ENCODE measurements around the gene NRP2.

Gene NRP2

DNA sequence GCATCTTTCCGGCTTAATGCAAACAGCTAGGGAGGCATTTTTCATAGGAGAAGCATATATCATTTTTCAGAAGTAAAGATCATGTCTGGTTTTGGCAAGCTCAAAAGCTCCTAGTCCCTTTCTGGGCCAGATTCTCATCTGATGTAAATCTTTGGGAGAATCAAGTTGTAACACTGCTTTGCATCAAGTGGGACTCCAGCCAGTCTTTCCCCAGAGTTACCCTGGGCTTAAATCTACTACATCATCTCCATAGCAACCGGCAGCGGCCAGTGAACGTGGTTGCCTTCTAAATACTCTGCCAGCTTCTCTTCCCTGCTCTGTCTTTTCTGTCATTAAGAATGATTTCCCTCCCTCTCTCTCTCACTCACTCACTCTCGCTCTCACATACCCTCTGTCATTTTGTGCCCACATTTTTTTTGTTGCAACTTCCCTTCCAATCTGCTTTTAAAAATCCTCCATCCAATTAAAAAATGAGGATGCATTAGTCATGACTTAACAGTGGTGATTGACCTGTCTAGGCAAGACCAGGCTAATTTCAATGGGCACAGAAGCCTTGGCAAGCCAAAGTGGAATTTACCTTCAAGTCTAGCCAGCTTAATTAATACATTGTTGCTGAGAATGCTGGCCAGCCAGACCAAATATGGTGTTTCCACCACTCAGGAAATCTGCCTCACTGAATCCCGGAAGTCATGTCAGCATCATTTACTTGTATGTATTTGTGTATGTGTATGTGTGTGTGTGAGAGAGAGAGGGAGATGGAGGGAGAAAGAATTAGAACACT lies 93.0 kb downstream of the NRP2 start:
- DNase-seq (ENCODE audit: low read depth in 3 of 3): no peak

DNA sequence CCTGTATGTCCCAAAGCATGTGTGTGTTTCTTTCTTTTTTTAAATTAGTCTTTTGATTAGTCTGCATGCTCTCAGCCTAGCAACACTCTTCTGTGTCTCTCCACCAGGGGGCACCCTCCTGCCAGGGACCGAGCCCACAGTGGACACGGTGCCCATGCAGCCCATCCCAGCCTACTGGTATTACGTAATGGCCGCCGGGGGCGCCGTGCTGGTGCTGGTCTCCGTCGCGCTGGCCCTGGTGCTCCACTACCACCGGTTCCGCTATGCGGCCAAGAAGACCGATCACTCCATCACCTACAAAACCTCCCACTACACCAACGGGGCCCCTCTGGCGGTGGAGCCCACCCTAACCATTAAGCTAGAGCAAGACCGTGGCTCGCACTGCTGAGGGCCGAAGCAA lies 93.8 kb downstream of the NRP2 start:
- peak; percentile 9 to 27 (median 22) for DNase-seq (ENCODE audit: low read depth in 3 of 3)

DNA sequence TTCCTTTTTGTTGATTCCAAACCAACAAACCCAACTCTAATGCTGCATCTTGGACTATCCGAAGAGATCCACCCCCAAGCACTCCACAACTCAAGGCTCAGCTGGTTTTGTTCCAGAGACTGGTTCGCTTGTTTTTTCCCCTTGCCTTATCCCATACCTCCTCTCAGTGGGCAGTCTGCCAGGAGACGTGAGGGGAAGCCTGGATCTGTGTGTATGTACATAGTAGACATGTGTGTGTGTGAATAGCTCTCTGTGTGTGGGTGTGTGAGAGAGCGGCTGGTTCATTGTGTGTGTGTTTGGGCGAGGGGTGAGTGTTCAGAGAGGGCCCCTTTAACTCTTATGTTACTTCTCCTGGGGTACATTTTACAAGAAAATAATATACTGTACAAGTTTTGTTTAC lies 94.4 kb downstream of the NRP2 start:
- no peak for DNase-seq (ENCODE audit: low read depth in 3 of 3)

DNA sequence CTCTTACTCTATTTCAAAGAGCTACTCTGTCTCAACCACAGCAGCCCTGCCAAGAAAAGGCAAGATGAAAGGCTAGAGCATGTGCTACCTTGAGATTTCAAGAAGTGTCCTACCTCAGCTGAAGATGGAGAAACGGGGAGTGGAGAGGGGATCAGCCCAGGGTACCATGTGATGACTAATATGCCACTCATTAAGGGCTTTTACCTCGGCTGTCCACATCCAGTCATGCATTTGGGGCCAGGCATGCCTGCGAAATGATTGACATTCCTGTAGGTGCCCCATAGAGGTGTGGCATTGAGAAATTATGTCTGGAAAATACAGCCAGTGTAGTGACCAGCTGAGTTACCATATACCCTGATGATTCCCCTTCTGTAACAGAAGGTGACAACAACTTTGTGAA lies 96.1 kb downstream of the NRP2 start:
- no peak for DNase-seq (ENCODE audit: low read depth in 3 of 3)

DNA sequence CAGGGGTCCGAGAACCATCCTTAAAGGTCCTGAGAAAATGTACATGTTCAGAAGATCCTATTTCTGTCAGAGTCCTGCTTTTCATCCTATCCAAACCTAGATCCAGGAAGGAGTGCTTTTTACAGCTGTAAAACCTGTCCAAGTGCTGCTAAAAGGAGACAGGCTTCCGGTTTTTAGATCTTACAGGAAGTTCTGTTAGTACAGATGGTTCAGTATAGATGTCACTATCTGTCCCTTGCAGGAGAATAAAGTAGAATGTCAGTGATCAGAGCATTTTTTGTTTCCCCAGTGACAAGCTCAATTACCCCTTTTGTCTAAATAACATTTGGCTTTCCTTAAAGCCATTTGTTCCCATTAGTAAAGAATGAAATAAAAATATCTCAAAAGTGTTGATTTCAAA lies 98.3 kb downstream of the NRP2 start:
- no peak for DNase-seq (ENCODE audit: low read depth in 3 of 3)

DNA sequence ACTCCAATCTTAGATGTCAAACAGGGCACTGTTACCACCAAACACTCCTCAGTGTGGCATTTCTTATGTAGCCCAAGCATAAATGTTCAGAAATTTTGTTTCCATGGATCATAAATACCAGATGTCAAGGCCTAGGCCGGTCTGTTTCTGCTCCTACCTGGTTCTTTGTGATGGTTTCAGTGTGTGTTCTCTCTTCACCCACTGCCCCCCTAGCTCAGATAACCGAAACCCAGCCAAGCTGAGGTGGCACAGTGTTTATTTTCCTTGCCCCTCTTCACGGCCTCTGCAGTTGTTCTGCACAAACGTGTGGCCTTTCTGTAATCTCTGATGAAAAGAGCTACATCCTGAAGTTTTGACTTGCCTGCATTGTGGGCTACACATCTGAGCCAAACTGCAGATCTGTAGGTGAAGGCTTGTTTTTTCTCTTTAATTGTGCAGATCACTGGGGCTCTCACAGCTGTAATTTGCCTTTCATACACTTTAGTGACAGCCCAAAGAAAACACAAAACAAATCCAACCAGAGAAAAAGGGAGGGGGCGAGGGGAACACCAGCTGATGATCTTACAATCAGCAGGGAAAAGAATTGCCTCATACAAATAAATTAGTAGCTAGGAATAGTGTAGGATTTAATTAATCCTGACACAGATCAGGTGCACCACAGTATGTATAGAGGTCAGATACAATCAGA lies 99.1 kb downstream of the NRP2 start:
- no peak for DNase-seq (ENCODE audit: low read depth in 3 of 3)

DNA sequence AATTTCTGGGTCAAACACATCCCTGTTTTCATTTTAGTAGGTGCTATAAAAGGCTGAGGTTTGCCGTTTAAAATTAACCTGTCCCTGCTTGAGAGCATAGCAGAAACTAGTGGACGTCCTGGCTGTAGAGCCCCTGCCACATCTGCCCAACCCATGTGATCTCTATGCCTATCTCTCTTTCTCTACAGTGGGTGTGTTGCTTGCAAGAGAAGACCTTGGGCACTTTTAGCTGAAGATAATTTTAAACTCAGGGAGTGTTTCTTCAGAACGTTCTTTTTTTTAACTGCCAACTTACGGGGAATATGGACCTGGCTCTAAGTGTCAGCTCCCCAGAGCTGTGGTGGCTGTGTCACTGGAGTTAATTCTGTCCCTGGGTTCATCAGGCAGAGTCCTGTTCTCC lies 100.6 kb downstream of the NRP2 start:
- DNase-seq (ENCODE audit: low read depth in 3 of 3): no peak

DNA sequence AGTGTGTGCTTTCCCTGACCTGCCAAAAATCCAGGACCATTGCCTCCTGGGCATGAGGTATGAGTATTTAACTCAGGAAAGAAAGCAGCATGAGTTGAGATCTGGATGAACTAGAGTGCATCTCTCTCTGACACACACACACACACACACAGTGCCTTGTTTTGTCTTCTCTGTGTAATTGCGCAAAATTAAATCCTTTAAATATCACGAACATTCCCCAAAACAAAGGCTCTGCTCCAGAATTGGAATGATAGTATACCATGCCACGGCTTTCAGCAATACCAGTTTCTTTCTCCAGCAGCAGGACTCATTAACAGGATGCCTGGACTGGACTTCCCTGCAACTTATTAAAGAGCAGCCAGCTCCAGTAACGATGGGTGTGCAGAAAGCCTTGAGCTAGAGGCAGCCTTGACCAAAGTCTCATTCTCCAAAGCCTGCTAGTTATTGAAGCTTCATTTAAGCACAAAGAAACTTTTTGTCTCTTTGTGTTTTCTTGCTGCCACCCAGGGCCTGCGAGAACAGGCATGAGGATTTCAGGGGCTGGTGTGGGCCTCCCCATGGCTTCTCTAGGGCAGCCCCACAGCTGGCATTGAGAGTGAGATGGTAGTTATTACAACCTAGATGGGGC lies 101.7 kb downstream of the NRP2 start:
- no peak for DNase-seq (ENCODE audit: low read depth in 3 of 3)

DNA sequence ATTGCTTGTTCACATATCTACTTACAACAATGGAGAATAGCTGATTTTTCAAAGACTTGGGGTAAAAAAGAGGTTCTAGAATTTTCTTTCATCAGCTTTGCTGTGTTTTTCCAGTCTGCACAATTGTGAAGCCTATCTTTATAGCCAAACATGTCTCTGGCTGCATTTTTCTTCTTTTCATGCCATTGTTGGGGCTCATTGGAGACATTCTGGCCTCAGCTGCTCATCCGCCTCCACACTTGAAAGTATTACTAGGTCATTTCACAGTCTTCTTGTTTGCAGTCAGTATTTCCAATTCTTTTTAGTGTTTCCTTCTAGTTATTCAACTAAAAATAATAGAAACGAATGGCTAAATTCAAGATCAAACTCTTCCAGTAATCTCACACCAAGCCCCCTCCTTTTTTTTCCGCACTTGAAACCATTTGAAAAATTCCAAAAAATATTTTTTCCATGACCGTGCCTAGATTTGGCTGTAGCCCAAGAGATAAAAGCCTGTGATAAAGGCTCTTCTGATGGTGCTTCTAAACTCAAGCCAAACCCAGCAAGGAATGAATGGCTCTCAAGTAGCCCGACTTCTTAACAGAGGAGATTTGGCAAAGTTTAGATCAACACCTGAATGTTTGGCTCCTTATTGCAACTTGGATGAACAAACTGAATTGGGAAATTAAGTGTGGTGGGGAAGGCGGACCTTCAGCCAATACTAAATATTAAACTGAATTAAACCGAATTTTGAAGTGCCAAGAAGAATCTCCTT lies 103.4 kb downstream of the NRP2 start:
- no peak for DNase-seq (ENCODE audit: low read depth in 3 of 3)

DNA sequence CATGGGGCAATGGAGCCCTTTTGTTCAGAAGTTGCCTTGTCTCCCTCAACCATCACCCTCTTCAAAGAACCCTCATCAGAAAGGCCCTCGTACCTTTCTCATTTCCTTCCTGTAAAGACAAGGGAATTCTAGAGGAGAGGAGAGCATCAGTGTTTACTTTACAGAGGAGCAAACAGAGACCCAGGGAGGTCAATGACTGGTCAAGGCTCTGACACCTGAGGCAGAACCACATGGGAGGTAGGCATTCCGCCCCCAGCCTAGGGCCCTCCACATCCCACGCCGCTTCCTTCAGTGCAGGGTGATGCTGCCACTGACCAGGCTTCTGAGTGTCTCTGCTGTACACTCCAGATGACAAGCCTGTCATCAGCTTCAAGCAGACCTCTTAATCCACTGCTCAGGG lies 104.7 kb downstream of the NRP2 start:
- DNase-seq (ENCODE audit: low read depth in 3 of 3): no peak

DNA sequence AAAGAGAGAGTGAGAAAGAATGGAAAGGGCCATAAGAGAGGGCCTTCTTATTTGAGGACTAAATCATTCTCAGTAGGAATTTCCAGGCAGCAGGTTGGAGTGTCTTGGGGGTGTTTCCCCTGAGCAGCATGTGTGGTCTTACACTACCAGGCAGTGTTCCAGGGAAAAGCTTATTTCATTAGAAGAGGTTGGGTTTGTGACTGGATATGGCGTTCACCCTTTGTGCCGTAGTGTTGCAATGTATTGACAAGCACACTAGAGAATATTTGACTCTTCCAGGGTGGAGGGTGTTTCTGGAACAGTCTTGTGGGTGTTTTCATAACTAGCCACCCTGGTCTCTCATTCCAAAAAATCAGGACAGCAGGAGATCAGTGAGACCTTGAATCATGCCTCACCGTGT lies 105.5 kb downstream of the NRP2 start:
- no peak for DNase-seq (ENCODE audit: low read depth in 3 of 3)

DNA sequence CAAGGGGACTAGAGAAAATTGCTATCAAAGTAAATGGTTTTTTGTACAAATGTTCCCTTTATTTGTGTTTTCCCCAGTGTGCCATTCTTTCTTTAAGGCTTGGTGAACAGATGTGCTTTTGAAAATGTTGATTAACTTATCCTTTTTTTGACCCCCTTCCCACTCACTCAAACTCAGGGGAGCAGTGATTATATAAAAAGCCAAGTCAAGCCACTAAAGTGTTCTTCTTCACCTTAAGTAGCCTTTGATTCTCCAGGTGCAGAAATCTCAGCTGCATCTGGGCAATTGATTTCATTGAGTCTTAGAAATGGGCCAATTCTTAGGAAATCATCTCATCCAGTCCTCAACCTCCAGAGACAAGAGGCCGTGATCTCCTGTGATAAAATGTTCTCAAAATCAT lies 107.6 kb downstream of the NRP2 start:
- DNase-seq (ENCODE audit: low read depth in 3 of 3): no peak

DNA sequence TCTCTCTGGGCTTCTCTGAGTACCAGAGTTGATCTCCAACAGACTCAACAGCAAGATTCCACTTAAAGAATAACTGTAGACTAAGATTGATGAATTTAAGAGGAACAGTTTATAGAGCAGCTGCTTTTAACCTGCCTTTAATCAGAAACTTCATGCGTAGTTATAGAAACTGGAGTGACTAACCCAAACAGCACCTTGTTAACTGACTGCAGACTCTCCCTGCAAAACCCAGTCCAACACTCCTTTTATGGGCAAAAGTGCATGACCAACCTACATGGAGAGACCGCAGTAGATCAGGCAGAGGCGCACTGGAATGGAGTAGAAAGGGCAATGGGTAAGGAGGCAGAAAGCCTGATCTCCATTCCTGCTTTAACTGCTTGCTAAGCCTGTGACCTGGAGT lies 110.6 kb downstream of the NRP2 start:
- no peak for DNase-seq (ENCODE audit: low read depth in 3 of 3)

DNA sequence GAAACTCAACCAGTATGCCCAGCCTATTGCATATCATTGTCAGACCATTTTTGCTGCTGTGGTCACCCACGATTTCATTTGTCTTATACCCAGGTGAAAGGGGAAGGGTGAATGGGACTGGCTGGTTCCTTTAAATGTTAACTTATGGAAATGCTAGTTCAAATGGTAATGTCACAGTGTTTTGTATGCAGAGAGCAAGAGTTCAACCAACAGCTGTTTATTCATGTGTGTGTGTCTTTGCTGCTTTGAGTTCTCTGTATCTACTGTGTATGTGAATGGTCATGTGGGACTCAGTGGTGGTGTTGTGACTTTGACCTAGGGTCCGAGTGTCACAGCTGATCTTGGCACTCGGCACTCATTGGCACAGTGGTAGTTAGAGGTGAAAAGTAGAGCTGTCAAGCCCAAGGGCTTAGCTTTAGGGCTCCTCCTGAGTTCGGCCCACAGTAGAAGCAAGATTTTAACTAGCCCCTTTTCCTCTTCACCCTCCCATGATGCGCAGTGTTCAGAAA lies 114.6 kb downstream of the NRP2 start:
- no peak for DNase-seq (ENCODE audit: low read depth in 3 of 3)

DNA sequence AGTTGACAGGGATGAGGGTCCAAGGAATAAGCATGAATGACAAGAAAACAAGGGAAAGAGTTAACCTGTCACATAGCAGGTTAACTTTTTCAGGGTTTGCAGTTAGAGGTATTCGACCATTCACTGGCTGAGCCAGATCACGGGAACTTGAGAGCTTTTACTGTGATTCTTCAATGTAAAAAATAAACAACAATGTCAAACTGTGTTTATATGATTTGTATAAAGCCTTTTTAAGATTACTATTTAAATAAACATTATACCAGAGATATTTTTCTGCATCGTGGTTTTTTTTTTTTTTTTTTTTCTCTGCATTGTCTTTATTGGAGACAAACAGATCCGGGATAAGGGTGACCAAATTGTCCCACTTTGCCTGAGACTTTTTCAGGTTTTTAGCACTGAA lies 115.6 kb downstream of the NRP2 start:
- DNase-seq (ENCODE audit: low read depth in 3 of 3): no peak

DNA sequence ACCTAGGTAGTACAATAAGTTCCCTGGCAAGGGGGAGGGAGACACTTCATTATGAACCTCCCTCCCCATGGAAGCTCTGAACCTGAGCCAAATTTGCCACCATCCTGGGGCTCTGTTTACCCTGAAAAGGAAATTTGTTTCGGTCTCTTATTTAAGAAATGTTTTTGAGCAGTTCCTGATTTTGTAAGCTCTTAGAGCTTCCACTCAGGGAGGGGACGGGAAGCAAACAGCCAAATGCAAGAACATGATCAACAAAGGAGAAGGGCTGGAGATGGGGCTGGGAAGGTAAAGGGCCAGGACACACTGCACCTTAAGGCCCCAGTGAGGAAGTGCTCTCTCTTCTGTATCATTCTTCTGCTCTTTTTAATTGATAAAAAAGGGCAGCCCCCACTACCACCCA lies 117.9 kb downstream of the NRP2 start:
- DNase-seq (ENCODE audit: low read depth in 3 of 3): no peak

DNA sequence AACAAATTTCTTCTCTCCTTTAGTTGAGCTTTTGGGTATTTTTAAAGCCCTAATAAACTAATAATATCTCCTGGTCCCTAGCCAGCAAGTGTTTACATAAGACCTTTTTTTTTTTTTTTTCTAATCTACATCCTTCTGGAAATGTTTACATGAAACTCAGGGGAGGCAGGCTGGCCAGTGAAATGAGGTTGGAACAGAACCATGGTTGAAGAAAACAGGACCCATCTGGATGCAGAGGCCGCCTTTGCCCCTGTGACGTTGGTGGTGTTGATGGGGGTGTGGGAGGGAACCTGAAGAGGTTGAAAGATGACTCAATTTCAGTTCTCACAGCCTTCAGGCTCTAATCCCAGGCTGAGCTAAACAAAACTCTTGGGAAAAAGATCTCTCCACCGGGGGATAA lies 118.5 kb downstream of the NRP2 start:
- no peak for DNase-seq (ENCODE audit: low read depth in 3 of 3)

DNA sequence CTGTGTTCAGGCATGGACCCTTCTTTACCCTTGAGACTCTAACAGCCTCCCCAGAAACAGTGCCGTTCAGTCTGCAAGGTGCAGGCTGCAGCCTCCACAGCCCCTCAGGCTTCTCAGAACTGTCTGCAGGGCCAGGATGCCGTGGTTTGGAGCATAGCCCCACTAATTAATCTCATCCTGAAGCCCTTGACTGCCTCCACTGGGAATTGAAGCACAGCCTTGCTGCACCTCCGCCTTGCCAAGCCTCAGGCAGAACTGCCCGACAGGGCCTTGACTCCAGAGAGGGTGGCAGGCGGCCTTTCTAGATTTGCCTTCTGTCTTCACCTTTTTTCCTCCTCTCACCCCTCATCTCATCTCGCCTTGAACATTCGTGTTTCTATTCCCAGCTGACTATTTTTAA lies 119.8 kb downstream of the NRP2 start:
- DNase-seq (ENCODE audit: low read depth in 3 of 3): no peak

DNA sequence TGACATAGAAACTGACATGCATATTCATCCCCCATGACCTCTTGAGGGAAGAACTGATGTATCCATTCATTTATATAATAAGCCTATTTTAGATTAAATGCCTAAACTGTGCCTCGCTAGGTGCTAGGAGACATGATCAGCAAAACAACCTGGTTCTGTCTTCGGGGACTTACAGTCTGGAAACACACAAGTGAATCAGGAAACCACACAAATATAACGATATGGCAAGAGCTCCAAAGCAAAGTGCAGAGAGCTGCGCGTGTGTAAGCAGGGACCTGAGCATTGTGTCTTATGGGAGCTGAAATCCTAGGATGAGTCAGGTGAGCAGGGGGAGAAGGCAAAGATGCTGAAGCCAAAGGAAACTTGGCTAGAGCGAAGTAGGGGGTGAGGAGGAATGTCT lies 120.6 kb downstream of the NRP2 start:
- no peak for DNase-seq (ENCODE audit: low read depth in 3 of 3)

DNA sequence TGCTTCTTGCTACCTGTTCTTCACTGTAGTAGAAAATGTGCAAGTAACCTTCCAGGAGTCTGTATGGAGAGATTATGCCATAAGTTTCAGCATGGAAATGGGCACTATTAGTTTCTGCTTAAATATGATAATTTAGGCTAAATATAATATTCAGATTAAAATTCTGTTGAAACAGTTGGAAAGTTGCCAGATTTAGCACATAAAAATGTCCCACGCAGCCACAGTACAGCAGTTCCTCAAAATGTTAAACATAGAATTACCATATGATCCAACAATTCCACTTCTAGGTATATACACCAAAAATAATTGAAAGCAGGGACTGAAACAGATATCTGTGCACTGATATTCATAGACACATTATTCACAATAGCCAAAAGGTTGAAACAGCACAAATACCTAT lies 121.2 kb downstream of the NRP2 start:
- DNase-seq (ENCODE audit: low read depth in 3 of 3): no peak

DNA sequence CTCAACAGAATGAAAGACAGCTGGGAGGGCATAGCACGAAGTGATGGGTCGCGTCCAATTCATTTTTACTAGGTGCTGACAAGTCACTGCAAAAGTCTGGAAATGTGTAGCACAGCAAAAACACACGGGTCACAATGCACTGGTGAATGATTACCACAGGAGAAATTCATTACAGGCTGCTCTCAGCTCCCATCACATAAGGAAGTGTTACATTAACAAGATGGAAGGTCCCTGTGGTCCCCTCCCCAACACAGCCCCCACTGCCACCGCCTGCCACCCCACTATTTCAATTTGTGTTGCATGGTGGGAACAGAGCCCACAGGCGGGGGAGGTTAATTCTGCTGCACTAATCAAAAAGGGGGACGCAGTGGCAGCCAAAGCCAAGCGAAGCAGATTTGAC lies 122.8 kb downstream of the NRP2 start:
- DNase-seq (ENCODE audit: low read depth in 3 of 3): no peak

Measured in stimulated activated CD4-positive, alpha-beta T cell treated with anti-CD3 and anti-CD28 coated beads, TNF-alpha, amount 100 ng/mL, for 48 hours (primary cell).